Erythroblast (primary cell): ENCODE data around the gene MAST4.

Experiments used
- GATA1 ChIP-seq: IDR thresholded peaks from 2 replicates; pipeline ENCODE4 v1.6.1; 2011; ENCODE audit warnings: low read depth, mild to moderate bottlenecking, control low read depth, low read length, moderate library complexity
- POLR2A ChIP-seq: IDR thresholded peaks from 2 replicates; pipeline ENCODE4 v1.6.1; 2011; ENCODE audit warnings: mild to moderate bottlenecking, low read length

DNA sequence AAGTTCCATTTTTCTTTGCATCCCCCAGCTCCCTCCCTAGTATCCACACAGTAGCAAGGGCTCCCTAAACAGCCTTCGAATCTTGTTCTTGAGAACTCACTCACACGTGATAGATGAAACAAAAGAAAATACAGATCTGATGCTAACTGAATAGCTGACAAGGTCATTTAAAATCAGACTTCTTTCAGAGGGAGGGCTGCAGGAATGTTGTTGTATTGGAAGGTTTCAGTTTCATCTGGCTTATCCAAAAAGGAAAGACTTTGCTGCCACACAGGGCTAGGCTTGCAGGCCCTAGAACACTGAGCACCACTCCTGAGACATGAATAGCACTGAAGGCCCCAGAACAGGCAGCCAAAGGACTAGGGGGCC, 597.2 kb downstream of the MAST4 start:
- TF ChIP-seq POLR2A = no peak
- TF ChIP-seq GATA1 = no peak
